GM23338 (cell line): ENCODE data around the gene SPECC1. TPM values are rescaled to one million over a fixed set of nuclear protein-coding genes. Genes with fewer than 3 reads are reported as not detected.
A peak's percentile ranks its signal among the peaks of the same experiment; 100 is the strongest.

ENCODE experiments used
- ATAC-seq: fragments of 200-7000 bp; cut with Tn5 transposase; 3 replicates; pipeline ENCODE4 v1.9.1; 2020
- DNase-seq: peaks from one replicate; pipeline ENCODE4 v3.0.0-alpha.2; 2015; ENCODE audit warnings: low spot score
- H2AFZ ChIP-seq: fragments of 200-600 bp; sonication (generic); 2 replicates; pipeline ENCODE4 v1.8.0; 2016; ENCODE audit warnings: antibody characterized with exemption, mild to moderate bottlenecking, moderate library complexity
- H3F3A ChIP-seq: fragments of 200-600 bp; sonication (generic); replicated peaks from 2 replicates; pipeline ENCODE4 v1.8.0; 2017; ENCODE audit warnings: antibody characterized with exemption, mixed run types, low read depth
- H3K27ac ChIP-seq: fragments of 200-600 bp; sonication (generic); 2 replicates; pipeline ENCODE4 v1.6.1; 2016; ENCODE audit warnings: low read depth
- H3K27me3 ChIP-seq: fragments of 200-600 bp; sonication (generic); 2 replicates; pipeline ENCODE4 v1.8.0; 2016; ENCODE audit warnings: mild to moderate bottlenecking, mixed run types, moderate library complexity; ENCODE audit not compliant: insufficient read depth
- H3K36me3 ChIP-seq: fragments of 200-600 bp; sonication (generic); 2 replicates; pipeline ENCODE4 v1.8.0; 2016; ENCODE audit warnings: mild to moderate bottlenecking; ENCODE audit not compliant: insufficient read depth
- H3K4me1 ChIP-seq: fragments of 200-600 bp; sonication (generic); 2 replicates; pipeline ENCODE4 v1.8.0; 2016; ENCODE audit warnings: mild to moderate bottlenecking, moderate library complexity; ENCODE audit not compliant: insufficient read depth
- H3K4me2 ChIP-seq: fragments of 200-600 bp; sonication (generic); 2 replicates; pipeline ENCODE4 v1.7.1; 2017; ENCODE audit warnings: mixed run types
- H3K4me3 ChIP-seq: fragments of 200-600 bp; sonication (generic); 2 replicates; pipeline ENCODE4 v1.6.1; 2016; ENCODE audit warnings: mixed run types
- H3K79me2 ChIP-seq: fragments of 200-600 bp; sonication (generic); replicated peaks from 2 replicates; pipeline ENCODE4 v1.8.0; 2017; ENCODE audit warnings: mild to moderate bottlenecking; ENCODE audit not compliant: insufficient read depth
- H3K9me2 ChIP-seq: fragments of 200-600 bp; sonication (generic); 2 replicates; pipeline ENCODE4 v1.8.0; 2017; ENCODE audit not compliant: insufficient read depth
- H4K20me1 ChIP-seq: fragments of 200-600 bp; sonication (generic); replicated peaks from 2 replicates; pipeline ENCODE4 v1.8.0; 2017; ENCODE audit warnings: mild to moderate bottlenecking; ENCODE audit not compliant: insufficient read depth
- H3K27ac Mint-ChIP-seq: 2 replicates; pipeline ENCODE4 v1.8.0; 2020; ENCODE audit warnings: inconsistent platforms, mild to moderate bottlenecking, moderate library complexity, mixed read lengths
- H3K27me3 Mint-ChIP-seq: 3 replicates; pipeline ENCODE4 v1.8.0; 2022; ENCODE audit warnings: low read depth, mild to moderate bottlenecking, moderate library complexity, mixed read lengths, inconsistent platforms; ENCODE audit not compliant: insufficient read depth, poor library complexity
- H3K36me3 Mint-ChIP-seq: 3 replicates; pipeline ENCODE4 v1.8.0; 2021; ENCODE audit warnings: low read depth, mild to moderate bottlenecking, inconsistent platforms, moderate library complexity, mixed read lengths
- H3K4me1 Mint-ChIP-seq: 3 replicates; pipeline ENCODE4 v1.8.0; 2020; ENCODE audit warnings: mild to moderate bottlenecking, inconsistent platforms, mixed read lengths
- H3K4me3 Mint-ChIP-seq: 3 replicates; pipeline ENCODE4 v1.8.0; 2021; ENCODE audit warnings: moderate library complexity, mild to moderate bottlenecking, inconsistent platforms, mixed read lengths
- H3K9me3 Mint-ChIP-seq: 3 replicates; pipeline ENCODE4 v1.8.0; 2020; ENCODE audit warnings: moderate library complexity, mild to moderate bottlenecking, inconsistent platforms, mixed read lengths
- CREB1 ChIP-seq: fragments of 250-450 bp; sonication (Bioruptor Pico); IDR thresholded peaks from 2 replicates; pipeline ENCODE4 v1.5.0; 2020; ENCODE audit warnings: low read depth, mild to moderate bottlenecking, moderate library complexity
- CTCF ChIP-seq, 2 experiments: fragments of 200-600 bp in 1 of 2; sonication (generic) in 1 of 2; conservative IDR thresholded peaks; 2 replicates each; pipeline versions ENCODE4 v1.5.1 to v1.6.1; 2016 to 2017; ENCODE audit warnings: antibody characterized with exemption in 2 of 2, low read depth in 2 of 2, mild to moderate bottlenecking in 2 of 2, moderate library complexity in 1 of 2
- ETS1 ChIP-seq: IDR thresholded peaks from 2 replicates; pipeline ENCODE4 v1.6.1; 2016; ENCODE audit warnings: antibody characterized with exemption
- EZH2 ChIP-seq: fragments of 200-600 bp; sonication (generic); IDR thresholded peaks from one replicate; pipeline ENCODE4 v1.8.0; 2017; ENCODE audit warnings: antibody characterized with exemption, mild to moderate bottlenecking, low read depth; ENCODE audit not compliant: unreplicated experiment
- EZH2phosphoT487 ChIP-seq: fragments of 200-600 bp; sonication (generic); IDR thresholded peaks from one replicate; pipeline ENCODE4 v1.8.1; 2018; ENCODE audit warnings: antibody characterized with exemption; ENCODE audit not compliant: unreplicated experiment
- JUNB ChIP-seq: IDR thresholded peaks from one replicate; pipeline ENCODE4 v1.6.1; 2016; ENCODE audit warnings: antibody characterized with exemption; ENCODE audit not compliant: unreplicated experiment
- NANOG ChIP-seq: IDR thresholded peaks from 2 replicates; pipeline ENCODE4 v1.6.1; 2016; ENCODE audit warnings: antibody characterized with exemption, borderline replicate concordance
- POLR2AphosphoS5 ChIP-seq: IDR thresholded peaks from 2 replicates; pipeline ENCODE4 v1.6.1; 2016; ENCODE audit warnings: antibody characterized with exemption, low read depth
- REST ChIP-seq: IDR thresholded peaks from one replicate; pipeline ENCODE4 v1.6.1; 2018; ENCODE audit warnings: antibody characterized with exemption; ENCODE audit not compliant: unreplicated experiment
- STAT1 ChIP-seq: IDR thresholded peaks from one replicate; pipeline ENCODE4 v1.6.1; 2016; ENCODE audit warnings: antibody characterized with exemption; ENCODE audit not compliant: unreplicated experiment
- ZNF114 ChIP-seq: fragments of 250-450 bp; sonication (Bioruptor Pico); IDR thresholded peaks from 2 replicates; pipeline ENCODE4 v1.5.0; 2020; ENCODE audit warnings: mild to moderate bottlenecking, moderate library complexity
- ZNF331 ChIP-seq: fragments of 250-450 bp; sonication (Bioruptor Pico); IDR thresholded peaks from 2 replicates; pipeline ENCODE4 v1.5.0; 2020; ENCODE audit warnings: low read depth, mild to moderate bottlenecking, moderate library complexity
- ZNF462 ChIP-seq: fragments of 250-450 bp; sonication (Bioruptor Pico); IDR thresholded peaks from 2 replicates; pipeline ENCODE4 v1.5.0; 2020; ENCODE audit warnings: mild to moderate bottlenecking, moderate library complexity
- polyA plus RNA-seq: library from polyadenylated mRNA; unstranded; fragments of >200 nt; fragmentation: Nextera tagmentation; extraction: Ambion mirVana; gene quantifications from 2 replicates; pipeline ENCODE4 v1.2.1, GENCODE V29; 2016
- total RNA-seq: library from RNA; depleted of rRNA; stranded (reverse); fragments of >200 nt; shearing (Covaris generic); gene quantifications from 2 replicates; pipeline ENCODE4 v1.2.3, GENCODE V29; 2014

SPECC1 gene
- total and polyA plus RNA-seq, 2 experiments from 2014 or later = 42.6 to 101 TPM

- H3K9me2 ChIP-seq = no peaks in the 10 kb centered on the region
- ATAC-seq (peak; percentile 28), DNase-seq (no peak)
- no peak for TF ChIP-seq ETS1
- TF ChIP-seq STAT1 = no peak
- no peak for TF ChIP-seq EZH2
- no peak for TF ChIP-seq ZNF331 (CRISPR knock-in tag)
- TF ChIP-seq CREB1 = no peak
- TF ChIP-seq NANOG = no peak
- no peak for TF ChIP-seq CTCF (conservative IDR thresholded peaks at IDR 0.05; ENCODE audit: low read depth in 2 of 2)
- no peak for TF ChIP-seq REST
- TF ChIP-seq EZH2phosphoT487 = no peak
- no peak for TF ChIP-seq ZNF114 (CRISPR knock-in tag)
- no peak for TF ChIP-seq JUNB
- no peak for TF ChIP-seq ZNF462 (CRISPR knock-in tag)
- no peak for TF ChIP-seq POLR2AphosphoS5
- peaks cover 16% of the 10 kb centered on the region for H3K36me3 Mint-ChIP-seq
- peaks cover 46% of the 10 kb centered on the region for H3K4me1 ChIP-seq
- H3K27me3 Mint-ChIP-seq = peaks cover 12% of the 10 kb centered on the region
- peak overlapping the region; percentile 70 for H3K4me2 ChIP-seq
- H4K20me1 ChIP-seq = peaks cover 3% of the 10 kb centered on the region
- peak overlapping the region; percentile 89 for H3K27ac Mint-ChIP-seq
- no peak overlapping the region; the same call in 2 of the 3 replicates for H3K4me3 Mint-ChIP-seq
- H3K27ac ChIP-seq = peak overlapping the region; percentile 71; the same call in 1 of the 2 replicates
- no peaks in the 10 kb centered on the region for H3F3A ChIP-seq
- no peaks in the 10 kb centered on the region for H3K27me3 ChIP-seq
- H3K4me1 Mint-ChIP-seq = peaks cover 64% of the 10 kb centered on the region
- H3K79me2 ChIP-seq = peaks cover 90% of the 10 kb centered on the region
- no peak overlapping the region for H2AFZ ChIP-seq
- no peak overlapping the region for H3K4me3 ChIP-seq
- H3K36me3 ChIP-seq = no peaks in the 10 kb centered on the region; the same call in none of the 2 replicates
- no peaks in the 10 kb centered on the region for H3K9me3 Mint-ChIP-seq
Measured at GRCh38 chr17:20216154-20216815, 207.1 kb downstream of the SPECC1 start.
